NB4 (cell line): ENCODE measurements around the gene RBM10.
A peak's percentile ranks its signal among the peaks of the same experiment; 100 is the strongest.

Experiments
- DNase-seq: peaks from one replicate; pipeline ENCODE4 v3.0.0; 2010; ENCODE audit warnings: low read depth
- H3K4me3 ChIP-seq: one replicate; pipeline ENCODE4 v1.5.1; 2011; ENCODE audit warnings: mild to moderate bottlenecking, low read depth, low read length, moderate library complexity
- MYC ChIP-seq: IDR thresholded peaks from 2 replicates; pipeline ENCODE4 v1.6.1; 2011; ENCODE audit warnings: low read depth, low read length
- POLR2A ChIP-seq: IDR thresholded peaks from 2 replicates; pipeline ENCODE4 v1.6.1; 2011; ENCODE audit warnings: mild to moderate bottlenecking; ENCODE audit not compliant: insufficient read length; ENCODE audit errors: extremely low read depth
- TF ChIP-seq, protein P1 (sequence below): IDR thresholded peaks from one replicate; pipeline ENCODE4 v1.5.1; 2012; ENCODE audit warnings: low read depth, low read length
- TF ChIP-seq, protein P2 (sequence below): IDR thresholded peaks from 2 replicates; pipeline ENCODE4 v1.6.1; 2011; ENCODE audit warnings: low read depth, low read length

Gene RBM10

DNA sequence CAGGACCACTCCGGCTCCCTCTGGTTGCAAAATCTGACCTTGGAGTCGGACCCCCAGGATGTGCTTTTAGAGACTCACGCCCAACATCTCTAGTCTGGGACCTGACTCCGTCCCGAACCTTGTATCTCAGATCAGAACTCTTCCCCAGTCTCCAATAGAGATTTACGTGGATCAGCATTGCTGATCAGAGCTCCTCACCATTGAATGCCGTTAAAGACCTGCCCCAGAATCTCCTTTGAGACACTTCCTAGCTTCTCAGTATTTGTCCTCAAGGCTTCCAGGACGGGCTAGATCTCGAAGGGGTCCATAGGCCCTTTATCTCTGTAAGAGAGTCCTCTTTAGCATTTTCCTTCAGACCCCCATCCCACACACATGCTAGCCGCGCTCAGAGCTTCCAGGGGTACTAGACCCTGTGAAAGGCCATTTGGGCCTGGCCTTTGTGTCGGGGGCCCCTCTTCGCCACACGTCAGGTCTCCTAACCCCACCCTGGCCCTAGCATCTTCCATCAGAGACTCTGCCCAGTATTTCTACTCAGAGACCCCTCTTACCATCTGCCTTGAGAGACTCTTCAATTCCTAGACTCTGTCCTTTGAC, 49.3 kb downstream of the RBM10 start:
- peak overlapping the region; percentile 86 for H3K4me3 ChIP-seq
- no peak for TF ChIP-seq POLR2A
- no peak for TF ChIP-seq MYC
- TF ChIP-seq, protein P1, sequence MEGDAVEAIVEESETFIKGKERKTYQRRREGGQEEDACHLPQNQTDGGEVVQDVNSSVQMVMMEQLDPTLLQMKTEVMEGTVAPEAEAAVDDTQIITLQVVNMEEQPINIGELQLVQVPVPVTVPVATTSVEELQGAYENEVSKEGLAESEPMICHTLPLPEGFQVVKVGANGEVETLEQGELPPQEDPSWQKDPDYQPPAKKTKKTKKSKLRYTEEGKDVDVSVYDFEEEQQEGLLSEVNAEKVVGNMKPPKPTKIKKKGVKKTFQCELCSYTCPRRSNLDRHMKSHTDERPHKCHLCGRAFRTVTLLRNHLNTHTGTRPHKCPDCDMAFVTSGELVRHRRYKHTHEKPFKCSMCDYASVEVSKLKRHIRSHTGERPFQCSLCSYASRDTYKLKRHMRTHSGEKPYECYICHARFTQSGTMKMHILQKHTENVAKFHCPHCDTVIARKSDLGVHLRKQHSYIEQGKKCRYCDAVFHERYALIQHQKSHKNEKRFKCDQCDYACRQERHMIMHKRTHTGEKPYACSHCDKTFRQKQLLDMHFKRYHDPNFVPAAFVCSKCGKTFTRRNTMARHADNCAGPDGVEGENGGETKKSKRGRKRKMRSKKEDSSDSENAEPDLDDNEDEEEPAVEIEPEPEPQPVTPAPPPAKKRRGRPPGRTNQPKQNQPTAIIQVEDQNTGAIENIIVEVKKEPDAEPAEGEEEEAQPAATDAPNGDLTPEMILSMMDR = no peak
- TF ChIP-seq, protein P2, sequence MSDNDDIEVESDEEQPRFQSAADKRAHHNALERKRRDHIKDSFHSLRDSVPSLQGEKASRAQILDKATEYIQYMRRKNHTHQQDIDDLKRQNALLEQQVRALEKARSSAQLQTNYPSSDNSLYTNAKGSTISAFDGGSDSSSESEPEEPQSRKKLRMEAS = no peak
- no peak for DNase-seq

GRCh38 chrX:47196098-47196497, 51.1 kb downstream of the RBM10 start:
- TF ChIP-seq MYC (no peak), POLR2A (no peak)
- TF ChIP-seq, protein P1 = no peak
- TF ChIP-seq, protein P2 = no peak
- peak overlapping the region; percentile 27 for H3K4me3 ChIP-seq
- no peak for DNase-seq

DNA sequence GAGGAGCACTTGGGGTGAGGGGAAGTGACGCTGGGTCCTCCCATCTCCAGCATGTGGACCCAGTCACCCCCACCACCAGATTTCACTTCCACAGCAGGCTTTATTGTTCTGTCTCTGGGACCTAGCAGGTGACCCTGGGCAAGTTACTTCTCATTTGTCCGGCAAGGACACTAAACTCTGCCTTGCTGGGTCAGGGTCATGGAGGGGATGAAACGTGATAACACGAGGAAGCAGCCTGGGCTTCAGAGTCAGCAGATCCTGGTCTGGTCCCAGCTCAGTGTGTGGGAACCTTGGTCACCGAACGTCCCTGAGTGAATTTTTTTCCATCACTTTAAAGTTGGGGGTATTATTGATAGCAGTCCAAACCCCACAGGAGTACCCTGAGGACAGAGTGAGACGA, 52.5 kb downstream of the RBM10 start:
- no peak for DNase-seq
- TF ChIP-seq POLR2A (no peak), MYC (no peak)
- TF ChIP-seq, protein P1 = no peak
- TF ChIP-seq, protein P2 = no peak
- no peak overlapping the region for H3K4me3 ChIP-seq

DNA sequence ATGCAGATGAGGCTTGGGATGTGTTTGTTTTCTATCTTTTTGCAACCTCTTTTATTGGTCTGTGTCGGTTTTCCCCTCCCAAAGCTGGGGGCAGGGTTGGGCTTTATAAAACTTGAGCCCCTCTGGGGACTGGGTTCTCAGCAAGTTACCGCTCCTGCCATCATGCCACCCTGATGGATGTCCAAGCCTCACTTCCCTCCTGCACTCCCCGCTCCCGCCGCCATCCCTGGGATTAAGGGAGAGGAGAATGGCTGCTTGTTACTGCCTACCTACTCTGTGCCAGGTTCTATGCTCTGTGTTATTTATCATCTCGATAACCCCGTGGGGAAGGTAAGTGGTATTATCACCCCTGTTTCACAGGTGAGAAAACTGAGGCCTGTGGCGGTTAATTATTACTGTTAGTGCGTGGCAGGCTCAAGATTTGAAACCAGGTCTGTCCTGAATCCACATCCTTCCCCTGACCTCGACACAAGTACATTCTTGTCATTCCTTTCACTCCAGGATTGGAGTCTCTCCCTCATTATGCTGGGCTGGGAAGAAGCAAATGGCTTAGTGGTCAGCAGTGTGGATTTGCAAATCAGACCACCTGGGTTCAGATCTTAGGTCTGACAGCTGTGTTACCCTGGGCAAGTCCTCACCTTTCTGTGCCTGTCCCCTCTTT, 53.1 kb downstream of the RBM10 start:
- TF ChIP-seq MYC (no peak), POLR2A (no peak)
- TF ChIP-seq, protein P1 = no peak
- TF ChIP-seq, protein P2 = no peak
- no peak for DNase-seq
- no peak overlapping the region for H3K4me3 ChIP-seq

- no peak overlapping the region for H3K4me3 ChIP-seq
- no peak for DNase-seq
- TF ChIP-seq, protein P2 = no peak
- no peak for TF ChIP-seq MYC
- no peak for TF ChIP-seq POLR2A
- TF ChIP-seq, protein P1 = no peak
Measured at GRCh38 chrX:47198687-47199080, 53.7 kb downstream of the RBM10 start.
